Panc1 (cell line): ENCODE measurements around the gene FRYL.

Experiments
- TF ChIP-seq, protein P1 (sequence below): fragments of 450-650 bp; IDR thresholded peaks from 2 replicates; pipeline ENCODE4 v1.5.1; 2017; ENCODE audit warnings: mild to moderate bottlenecking
- TF ChIP-seq, protein P2 (sequence below), 2 experiments: IDR thresholded peaks; 2 replicates each; pipeline ENCODE4 v1.6.1; 2011 to 2012; ENCODE audit warnings: low read depth in 2 of 2, control low read depth in 1 of 2, low read length in 1 of 2, mild to moderate bottlenecking in 1 of 2, moderate library complexity in 1 of 2; ENCODE audit not compliant: insufficient read depth in 1 of 2

DNA sequence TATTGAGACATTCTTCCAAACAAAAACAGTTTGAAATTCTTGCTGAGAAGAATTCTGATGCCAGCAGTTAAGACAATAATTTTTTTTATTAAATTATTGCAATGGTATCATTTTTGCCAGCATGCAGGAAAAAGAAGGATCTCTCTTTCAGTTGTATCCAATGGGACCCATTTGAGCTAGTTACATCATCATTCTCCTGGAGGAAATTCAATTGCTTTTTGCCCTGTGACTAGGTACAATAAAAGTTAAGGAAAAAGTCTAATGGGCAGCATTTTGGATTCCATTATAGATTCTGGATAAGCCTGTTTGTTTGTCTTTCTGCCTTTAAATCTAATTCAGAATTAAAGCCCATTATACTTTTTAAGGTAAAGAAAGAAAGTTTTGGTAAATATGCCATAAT, 10.5 kb upstream of the FRYL start:
- TF ChIP-seq, protein P1, sequence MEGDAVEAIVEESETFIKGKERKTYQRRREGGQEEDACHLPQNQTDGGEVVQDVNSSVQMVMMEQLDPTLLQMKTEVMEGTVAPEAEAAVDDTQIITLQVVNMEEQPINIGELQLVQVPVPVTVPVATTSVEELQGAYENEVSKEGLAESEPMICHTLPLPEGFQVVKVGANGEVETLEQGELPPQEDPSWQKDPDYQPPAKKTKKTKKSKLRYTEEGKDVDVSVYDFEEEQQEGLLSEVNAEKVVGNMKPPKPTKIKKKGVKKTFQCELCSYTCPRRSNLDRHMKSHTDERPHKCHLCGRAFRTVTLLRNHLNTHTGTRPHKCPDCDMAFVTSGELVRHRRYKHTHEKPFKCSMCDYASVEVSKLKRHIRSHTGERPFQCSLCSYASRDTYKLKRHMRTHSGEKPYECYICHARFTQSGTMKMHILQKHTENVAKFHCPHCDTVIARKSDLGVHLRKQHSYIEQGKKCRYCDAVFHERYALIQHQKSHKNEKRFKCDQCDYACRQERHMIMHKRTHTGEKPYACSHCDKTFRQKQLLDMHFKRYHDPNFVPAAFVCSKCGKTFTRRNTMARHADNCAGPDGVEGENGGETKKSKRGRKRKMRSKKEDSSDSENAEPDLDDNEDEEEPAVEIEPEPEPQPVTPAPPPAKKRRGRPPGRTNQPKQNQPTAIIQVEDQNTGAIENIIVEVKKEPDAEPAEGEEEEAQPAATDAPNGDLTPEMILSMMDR, result no peak
- TF ChIP-seq, protein P2, sequence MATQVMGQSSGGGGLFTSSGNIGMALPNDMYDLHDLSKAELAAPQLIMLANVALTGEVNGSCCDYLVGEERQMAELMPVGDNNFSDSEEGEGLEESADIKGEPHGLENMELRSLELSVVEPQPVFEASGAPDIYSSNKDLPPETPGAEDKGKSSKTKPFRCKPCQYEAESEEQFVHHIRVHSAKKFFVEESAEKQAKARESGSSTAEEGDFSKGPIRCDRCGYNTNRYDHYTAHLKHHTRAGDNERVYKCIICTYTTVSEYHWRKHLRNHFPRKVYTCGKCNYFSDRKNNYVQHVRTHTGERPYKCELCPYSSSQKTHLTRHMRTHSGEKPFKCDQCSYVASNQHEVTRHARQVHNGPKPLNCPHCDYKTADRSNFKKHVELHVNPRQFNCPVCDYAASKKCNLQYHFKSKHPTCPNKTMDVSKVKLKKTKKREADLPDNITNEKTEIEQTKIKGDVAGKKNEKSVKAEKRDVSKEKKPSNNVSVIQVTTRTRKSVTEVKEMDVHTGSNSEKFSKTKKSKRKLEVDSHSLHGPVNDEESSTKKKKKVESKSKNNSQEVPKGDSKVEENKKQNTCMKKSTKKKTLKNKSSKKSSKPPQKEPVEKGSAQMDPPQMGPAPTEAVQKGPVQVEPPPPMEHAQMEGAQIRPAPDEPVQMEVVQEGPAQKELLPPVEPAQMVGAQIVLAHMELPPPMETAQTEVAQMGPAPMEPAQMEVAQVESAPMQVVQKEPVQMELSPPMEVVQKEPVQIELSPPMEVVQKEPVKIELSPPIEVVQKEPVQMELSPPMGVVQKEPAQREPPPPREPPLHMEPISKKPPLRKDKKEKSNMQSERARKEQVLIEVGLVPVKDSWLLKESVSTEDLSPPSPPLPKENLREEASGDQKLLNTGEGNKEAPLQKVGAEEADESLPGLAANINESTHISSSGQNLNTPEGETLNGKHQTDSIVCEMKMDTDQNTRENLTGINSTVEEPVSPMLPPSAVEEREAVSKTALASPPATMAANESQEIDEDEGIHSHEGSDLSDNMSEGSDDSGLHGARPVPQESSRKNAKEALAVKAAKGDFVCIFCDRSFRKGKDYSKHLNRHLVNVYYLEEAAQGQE (IDR thresholded peaks at IDR 0.05; ENCODE audit: insufficient read depth in 1 of 2, low read depth in 2 of 2, low read length in 1 of 2), result no peak
